HepG2 (cell line): ENCODE results near the gene CYTH1. TPM values are rescaled to one million over a fixed set of nuclear protein-coding genes. Genes with fewer than 3 reads are reported as not detected.

Source experiments
- ARID4A ChIP-seq: sonication (generic); formaldehyde crosslinking; IDR thresholded peaks from 2 replicates; pipeline ENCODE4 v1.5.0; 2020; ENCODE audit warnings: mild to moderate bottlenecking, missing genetic modification reagents, borderline replicate concordance
- DNMT1 ChIP-seq: sonication (generic); formaldehyde crosslinking; IDR thresholded peaks from 2 replicates; pipeline ENCODE4 v1.5.1; 2020; ENCODE audit warnings: mild to moderate bottlenecking, missing genetic modification reagents
- EEA1 ChIP-seq: sonication (generic); formaldehyde crosslinking; IDR thresholded peaks from 2 replicates; pipeline ENCODE4 v1.5.1; 2020; ENCODE audit warnings: mild to moderate bottlenecking, missing genetic modification reagents, borderline replicate concordance
- IRF2 ChIP-seq: IDR thresholded peaks from 2 replicates; pipeline ENCODE4 v1.6.1; 2018; ENCODE audit warnings: missing genetic modification reagents, missing compliant biosample characterization
- KDM6A ChIP-seq: IDR thresholded peaks from 2 replicates; pipeline ENCODE4 v1.6.1; 2016; ENCODE audit warnings: low read depth
- MIER3 ChIP-seq: IDR thresholded peaks from 2 replicates; pipeline ENCODE4 v1.6.1; 2016; ENCODE audit warnings: missing compliant biosample characterization, borderline replicate concordance
- NCOA2 ChIP-seq: sonication (generic); formaldehyde crosslinking; IDR thresholded peaks from 2 replicates; pipeline ENCODE4 v1.8.0; 2022; ENCODE audit warnings: inconsistent platforms
- NFRKB ChIP-seq: fragments of 450-650 bp; IDR thresholded peaks from 2 replicates; pipeline ENCODE4 v1.6.1; 2017
- RFXAP ChIP-seq: sonication (generic); formaldehyde crosslinking; IDR thresholded peaks from 2 replicates; pipeline ENCODE4 v1.4.0; 2020; ENCODE audit warnings: missing genetic modification reagents, borderline replicate concordance
- SRY ChIP-seq: sonication (generic); formaldehyde crosslinking; IDR thresholded peaks from 2 replicates; pipeline ENCODE4 v1.8.0; 2022; ENCODE audit warnings: mild to moderate bottlenecking, missing genetic modification reagents
- TAF15 ChIP-seq: fragments of 200-400 bp; formaldehyde crosslinking; IDR thresholded peaks from one replicate; pipeline ENCODE4 v1.6.1; 2018; ENCODE audit warnings: mild to moderate bottlenecking, low read depth, low read length; ENCODE audit not compliant: poor library complexity, severe bottlenecking
- XBP1 ChIP-seq: sonication (generic); formaldehyde crosslinking; IDR thresholded peaks from 2 replicates; pipeline ENCODE4 v1.5.0; 2020; ENCODE audit warnings: missing genetic modification reagents
- ZBTB4 ChIP-seq: sonication (generic); formaldehyde crosslinking; IDR thresholded peaks from 2 replicates; pipeline ENCODE4 v1.4.0; 2020; ENCODE audit warnings: missing genetic modification reagents, mild to moderate bottlenecking, borderline replicate concordance
- ZFP37 ChIP-seq: sonication (generic); formaldehyde crosslinking; IDR thresholded peaks from 2 replicates; pipeline ENCODE4 v1.4.0; 2020; ENCODE audit warnings: missing genetic modification reagents, borderline replicate concordance
- ZNF20 ChIP-seq: sonication (generic); formaldehyde crosslinking; IDR thresholded peaks from 2 replicates; pipeline ENCODE4 v1.4.0; 2020; ENCODE audit warnings: mild to moderate bottlenecking, moderate library complexity, missing genetic modification reagents
- ZNF292 ChIP-seq: sonication (generic); formaldehyde crosslinking; IDR thresholded peaks from 2 replicates; pipeline ENCODE4 v1.8.1; 2022; ENCODE audit warnings: mild to moderate bottlenecking, low read depth, missing genetic modification reagents, borderline replicate concordance
- ZNF33A ChIP-seq: sonication (generic); formaldehyde crosslinking; IDR thresholded peaks from 2 replicates; pipeline ENCODE4 v1.5.1; 2020; ENCODE audit warnings: missing genetic modification reagents, mild to moderate bottlenecking, moderate library complexity, borderline replicate concordance
- ZNF543 ChIP-seq: sonication (generic); formaldehyde crosslinking; IDR thresholded peaks from 2 replicates; pipeline ENCODE4 v1.4.0; 2020; ENCODE audit warnings: mild to moderate bottlenecking, missing genetic modification reagents
- ZNF766 ChIP-seq: sonication (generic); formaldehyde crosslinking; IDR thresholded peaks from 2 replicates; pipeline ENCODE4 v1.5.0; 2020; ENCODE audit warnings: missing genetic modification reagents, borderline replicate concordance
- ZNF768 ChIP-seq: sonication (generic); formaldehyde crosslinking; IDR thresholded peaks from 2 replicates; pipeline ENCODE4 v1.4.0; 2020; ENCODE audit warnings: missing genetic modification reagents
- ZNF776 ChIP-seq: sonication (generic); formaldehyde crosslinking; IDR thresholded peaks from 2 replicates; pipeline ENCODE4 v1.4.0; 2020; ENCODE audit warnings: mild to moderate bottlenecking, missing genetic modification reagents
- polyA plus RNA-seq, 8 experiments: library from polyadenylated mRNA; depleted of rRNA in 3 of 8; stranded (reverse) in 7 of 8; unstranded in 1 of 8; fragments of >200 nt; fragmentation: Illumina TruSeq in 4 of 8; extraction: Trizol in 4 of 8; gene quantifications; 2 replicates each; pipeline versions ENCODE4 v1.2.1 to v1.2.3, GENCODE V29; 2011 to 2016; ENCODE audit warnings: low read depth in 4 of 8, missing spikeins in 1 of 8, mixed read lengths in 1 of 8; ENCODE audit not compliant: insufficient read depth in 1 of 8
- total RNA-seq, 5 experiments: library from RNA; depleted of rRNA; stranded (reverse); fragments of >200 nt; fragmentation: Illumina TruSeq; extraction: Trizol; gene quantifications; 2 replicates each; pipeline ENCODE4 v1.2.3, GENCODE V29; 2016; ENCODE audit warnings: low read depth in 1 of 5
- TF ChIP-seq, protein P1 (sequence below): sonication (generic); formaldehyde crosslinking; IDR thresholded peaks from 2 replicates; pipeline ENCODE4 v1.5.1; 2020; ENCODE audit warnings: mild to moderate bottlenecking, moderate library complexity, missing genetic modification reagents

Gene CYTH1
- total and polyA plus RNA-seq, 2 of the 13 experiments (the other 11 are each of a cell fraction or from before 2014, with no cell fraction given) = 20.1 to 48.9 TPM

DNA sequence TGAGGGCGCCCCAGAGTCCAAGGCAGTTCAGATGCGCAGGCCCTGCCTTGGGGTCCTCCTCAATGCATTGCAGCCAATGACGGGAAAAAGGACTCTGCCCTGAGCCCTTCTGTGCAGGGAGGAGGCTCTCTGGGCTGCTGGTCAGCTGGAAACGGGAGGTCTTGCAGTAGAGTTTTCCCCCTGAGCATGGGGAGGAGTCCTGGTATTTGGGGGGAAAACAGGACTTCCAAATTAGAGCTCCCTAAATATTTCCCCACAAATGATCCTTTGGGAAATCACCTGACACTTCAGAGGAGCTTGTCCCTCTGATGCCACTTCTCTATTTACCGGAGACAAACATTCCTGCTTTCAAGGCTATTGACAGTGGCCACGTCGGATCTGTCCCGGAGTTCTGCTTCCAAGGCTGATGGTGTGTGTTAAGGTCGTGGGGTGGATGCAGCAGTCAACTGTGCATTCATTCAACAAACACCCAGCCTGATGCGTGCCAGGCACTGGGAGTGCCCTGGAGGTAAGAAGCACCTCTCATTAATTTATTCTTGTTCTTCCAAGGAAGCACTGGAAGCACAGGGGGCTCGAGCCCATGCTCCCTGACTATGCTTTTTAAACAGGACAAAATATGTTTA lies 131.9 kb downstream of the CYTH1 start (continued):
- TF ChIP-seq RFXAP (CRISPR knock-in tag) (peak; percentile 71; the same call in 1 of the 2 replicates), ZNF20 (CRISPR knock-in tag) (no peak), ZFP37 (CRISPR knock-in tag) (peak; percentile 61; the same call in 1 of the 2 replicates), NCOA2 (CRISPR knock-in tag) (peak; percentile 98), EEA1 (CRISPR knock-in tag) (no peak), ZNF768 (peak; percentile 77), MIER3 (CRISPR knock-in tag) (peak; percentile 97), KDM6A (peak; percentile 77; the same call in 1 of the 2 replicates), ZNF776 (CRISPR knock-in tag) (no peak), ZBTB4 (CRISPR knock-in tag) (peak; percentile 79; the same call in 1 of the 2 replicates), SRY (CRISPR knock-in tag) (no peak), ZNF766 (CRISPR knock-in tag) (peak; percentile 60; the same call in 1 of the 2 replicates), XBP1 (0 out of 2 replicates have a peak, but pooled peaks have one; percentile 54), TAF15 (no peak), ARID4A (peak; percentile 51; the same call in 1 of the 2 replicates), ZNF292 (CRISPR knock-in tag) (peak; percentile 83; the same call in 1 of the 2 replicates), NFRKB (no peak), ZNF543 (CRISPR knock-in tag) (no peak), IRF2 (CRISPR knock-in tag) (peak; percentile 94), DNMT1 (CRISPR knock-in tag) (no peak), ZNF33A (CRISPR knock-in tag) (no peak)
- TF ChIP-seq, protein P1, sequence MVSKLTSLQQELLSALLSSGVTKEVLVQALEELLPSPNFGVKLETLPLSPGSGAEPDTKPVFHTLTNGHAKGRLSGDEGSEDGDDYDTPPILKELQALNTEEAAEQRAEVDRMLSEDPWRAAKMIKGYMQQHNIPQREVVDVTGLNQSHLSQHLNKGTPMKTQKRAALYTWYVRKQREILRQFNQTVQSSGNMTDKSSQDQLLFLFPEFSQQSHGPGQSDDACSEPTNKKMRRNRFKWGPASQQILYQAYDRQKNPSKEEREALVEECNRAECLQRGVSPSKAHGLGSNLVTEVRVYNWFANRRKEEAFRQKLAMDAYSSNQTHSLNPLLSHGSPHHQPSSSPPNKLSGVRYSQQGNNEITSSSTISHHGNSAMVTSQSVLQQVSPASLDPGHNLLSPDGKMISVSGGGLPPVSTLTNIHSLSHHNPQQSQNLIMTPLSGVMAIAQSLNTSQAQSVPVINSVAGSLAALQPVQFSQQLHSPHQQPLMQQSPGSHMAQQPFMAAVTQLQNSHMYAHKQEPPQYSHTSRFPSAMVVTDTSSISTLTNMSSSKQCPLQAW (CRISPR knock-in tag) = peak; percentile 85
